ENCODE data around the gene COPA.

Gene COPA

DNA sequence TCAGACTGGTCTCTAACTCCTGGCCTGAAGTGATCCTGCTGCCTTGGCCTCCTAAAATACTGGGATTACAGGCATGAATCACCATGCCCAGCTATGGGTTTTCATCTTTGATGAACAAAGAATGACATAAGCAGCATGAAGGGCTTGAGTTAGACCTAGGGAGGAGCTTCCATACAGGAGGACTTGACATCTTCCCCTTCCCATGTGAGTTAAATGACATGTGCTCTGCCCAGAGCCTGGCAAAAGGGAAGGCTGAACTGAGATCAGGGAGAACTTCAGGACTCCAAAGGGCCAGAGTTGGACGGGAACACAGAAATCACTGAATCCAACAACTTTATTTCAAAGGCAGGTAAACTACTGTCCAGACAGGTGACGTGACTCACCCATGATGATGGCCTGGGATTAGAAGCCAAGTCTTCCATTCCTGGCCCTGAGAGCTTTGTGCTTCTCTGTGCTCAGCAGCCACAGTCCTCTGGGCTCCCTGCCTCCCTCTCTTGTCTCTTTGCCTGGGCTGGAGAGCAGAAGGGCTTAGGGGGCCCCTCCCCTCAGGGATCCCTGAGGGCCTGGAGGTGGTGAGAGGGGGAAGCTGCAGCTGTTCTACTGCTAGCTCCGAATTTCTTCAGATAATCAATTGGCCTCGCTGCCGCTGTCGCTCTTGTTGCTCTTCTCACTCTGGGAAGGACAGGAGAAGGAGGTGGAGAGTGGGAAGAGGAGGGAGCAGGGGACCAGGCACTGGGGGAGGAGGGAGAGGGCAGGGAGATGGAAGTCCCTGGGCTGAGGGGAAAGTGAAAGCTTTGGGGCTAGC, 31.5 kb upstream of the COPA start:
- ATAC-seq, result no peak

DNA sequence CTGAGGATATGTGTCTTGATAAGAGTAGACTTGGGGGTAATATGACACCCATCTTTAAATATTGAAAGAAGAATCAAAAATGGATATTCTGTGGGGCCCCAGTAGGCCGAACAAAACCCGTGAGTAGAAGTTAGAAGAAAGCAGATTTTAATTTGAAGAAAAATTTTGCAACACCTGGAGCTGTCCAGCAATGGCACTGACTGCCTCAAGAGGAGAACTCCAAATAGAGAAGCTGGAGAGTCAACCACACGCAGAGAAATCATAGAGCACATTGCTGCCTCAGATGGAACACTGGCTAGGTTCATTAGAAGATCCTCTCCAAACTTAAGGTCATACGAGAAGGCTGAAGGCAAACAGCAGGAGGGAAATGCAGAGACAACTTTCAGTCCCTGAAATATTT, 30.6 kb upstream of the COPA start:
- no peak for TF ChIP-seq ZFP30 (CRISPR knock-in tag; IDR thresholded peaks at IDR 0.05)
- no peak for TF ChIP-seq ZFP3 (CRISPR knock-in tag; IDR thresholded peaks at IDR 0.05)
- TF ChIP-seq, protein P1, sequence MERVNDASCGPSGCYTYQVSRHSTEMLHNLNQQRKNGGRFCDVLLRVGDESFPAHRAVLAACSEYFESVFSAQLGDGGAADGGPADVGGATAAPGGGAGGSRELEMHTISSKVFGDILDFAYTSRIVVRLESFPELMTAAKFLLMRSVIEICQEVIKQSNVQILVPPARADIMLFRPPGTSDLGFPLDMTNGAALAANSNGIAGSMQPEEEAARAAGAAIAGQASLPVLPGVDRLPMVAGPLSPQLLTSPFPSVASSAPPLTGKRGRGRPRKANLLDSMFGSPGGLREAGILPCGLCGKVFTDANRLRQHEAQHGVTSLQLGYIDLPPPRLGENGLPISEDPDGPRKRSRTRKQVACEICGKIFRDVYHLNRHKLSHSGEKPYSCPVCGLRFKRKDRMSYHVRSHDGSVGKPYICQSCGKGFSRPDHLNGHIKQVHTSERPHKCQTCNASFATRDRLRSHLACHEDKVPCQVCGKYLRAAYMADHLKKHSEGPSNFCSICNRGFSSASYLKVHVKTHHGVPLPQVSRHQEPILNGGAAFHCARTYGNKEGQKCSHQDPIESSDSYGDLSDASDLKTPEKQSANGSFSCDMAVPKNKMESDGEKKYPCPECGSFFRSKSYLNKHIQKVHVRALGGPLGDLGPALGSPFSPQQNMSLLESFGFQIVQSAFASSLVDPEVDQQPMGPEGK (CRISPR knock-in tag; IDR thresholded peaks at IDR 0.05; ENCODE audit: borderline replicate concordance), result no peak
- TF ChIP-seq, protein P2, sequence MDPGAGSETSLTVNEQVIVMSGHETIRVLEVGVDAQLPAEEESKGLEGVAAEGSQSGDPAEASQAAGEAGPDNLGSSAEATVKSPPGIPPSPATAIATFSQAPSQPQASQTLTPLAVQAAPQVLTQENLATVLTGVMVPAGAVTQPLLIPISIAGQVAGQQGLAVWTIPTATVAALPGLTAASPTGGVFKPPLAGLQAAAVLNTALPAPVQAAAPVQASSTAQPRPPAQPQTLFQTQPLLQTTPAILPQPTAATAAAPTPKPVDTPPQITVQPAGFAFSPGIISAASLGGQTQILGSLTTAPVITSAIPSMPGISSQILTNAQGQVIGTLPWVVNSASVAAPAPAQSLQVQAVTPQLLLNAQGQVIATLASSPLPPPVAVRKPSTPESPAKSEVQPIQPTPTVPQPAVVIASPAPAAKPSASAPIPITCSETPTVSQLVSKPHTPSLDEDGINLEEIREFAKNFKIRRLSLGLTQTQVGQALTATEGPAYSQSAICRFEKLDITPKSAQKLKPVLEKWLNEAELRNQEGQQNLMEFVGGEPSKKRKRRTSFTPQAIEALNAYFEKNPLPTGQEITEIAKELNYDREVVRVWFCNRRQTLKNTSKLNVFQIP (CRISPR knock-in tag; IDR thresholded peaks at IDR 0.05; ENCODE audit: borderline replicate concordance, low read depth), result no peak
- TF ChIP-seq ZNF565 (CRISPR knock-in tag; conservative IDR thresholded peaks at IDR 0.05; ENCODE audit: low read depth), result no peak
- TF ChIP-seq CSDC2 (CRISPR knock-in tag; IDR thresholded peaks at IDR 0.05), result no peak
- no peak for TF ChIP-seq ZNF8 (CRISPR knock-in tag; IDR thresholded peaks at IDR 0.05)
- TF ChIP-seq, protein P3, sequence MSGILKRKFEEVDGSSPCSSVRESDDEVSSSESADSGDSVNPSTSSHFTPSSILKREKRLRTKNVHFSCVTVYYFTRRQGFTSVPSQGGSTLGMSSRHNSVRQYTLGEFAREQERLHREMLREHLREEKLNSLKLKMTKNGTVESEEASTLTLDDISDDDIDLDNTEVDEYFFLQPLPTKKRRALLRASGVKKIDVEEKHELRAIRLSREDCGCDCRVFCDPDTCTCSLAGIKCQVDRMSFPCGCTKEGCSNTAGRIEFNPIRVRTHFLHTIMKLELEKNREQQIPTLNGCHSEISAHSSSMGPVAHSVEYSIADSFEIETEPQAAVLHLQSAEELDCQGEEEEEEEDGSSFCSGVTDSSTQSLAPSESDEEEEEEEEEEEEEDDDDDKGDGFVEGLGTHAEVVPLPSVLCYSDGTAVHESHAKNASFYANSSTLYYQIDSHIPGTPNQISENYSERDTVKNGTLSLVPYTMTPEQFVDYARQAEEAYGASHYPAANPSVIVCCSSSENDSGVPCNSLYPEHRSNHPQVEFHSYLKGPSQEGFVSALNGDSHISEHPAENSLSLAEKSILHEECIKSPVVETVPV (CRISPR knock-in tag; IDR thresholded peaks at IDR 0.05), result no peak
- TF ChIP-seq TCF4 (CRISPR knock-in tag; IDR thresholded peaks at IDR 0.05; ENCODE audit: borderline replicate concordance), result no peak
- TF ChIP-seq BACH2 (CRISPR knock-in tag; IDR thresholded peaks at IDR 0.05; ENCODE audit: borderline replicate concordance), result no peak
- no peak for TF ChIP-seq ZC3H10 (CRISPR knock-in tag; IDR thresholded peaks at IDR 0.05)
- TF ChIP-seq TOX (CRISPR knock-in tag; IDR thresholded peaks at IDR 0.05; ENCODE audit: borderline replicate concordance), result no peak
- no peak for TF ChIP-seq OSR1 (CRISPR knock-in tag; IDR thresholded peaks at IDR 0.05)
- no peak for TF ChIP-seq ARNTL (CRISPR knock-in tag; IDR thresholded peaks at IDR 0.05; ENCODE audit: borderline replicate concordance, low read depth)
- no peak for TF ChIP-seq PPARA (CRISPR knock-in tag; IDR thresholded peaks at IDR 0.05; ENCODE audit: borderline replicate concordance)
- no peak for TF ChIP-seq ESRRG (CRISPR knock-in tag; IDR thresholded peaks at IDR 0.05)
- no peak for TF ChIP-seq SNAI2 (CRISPR knock-in tag; IDR thresholded peaks at IDR 0.05)
- TF ChIP-seq, protein P4, sequence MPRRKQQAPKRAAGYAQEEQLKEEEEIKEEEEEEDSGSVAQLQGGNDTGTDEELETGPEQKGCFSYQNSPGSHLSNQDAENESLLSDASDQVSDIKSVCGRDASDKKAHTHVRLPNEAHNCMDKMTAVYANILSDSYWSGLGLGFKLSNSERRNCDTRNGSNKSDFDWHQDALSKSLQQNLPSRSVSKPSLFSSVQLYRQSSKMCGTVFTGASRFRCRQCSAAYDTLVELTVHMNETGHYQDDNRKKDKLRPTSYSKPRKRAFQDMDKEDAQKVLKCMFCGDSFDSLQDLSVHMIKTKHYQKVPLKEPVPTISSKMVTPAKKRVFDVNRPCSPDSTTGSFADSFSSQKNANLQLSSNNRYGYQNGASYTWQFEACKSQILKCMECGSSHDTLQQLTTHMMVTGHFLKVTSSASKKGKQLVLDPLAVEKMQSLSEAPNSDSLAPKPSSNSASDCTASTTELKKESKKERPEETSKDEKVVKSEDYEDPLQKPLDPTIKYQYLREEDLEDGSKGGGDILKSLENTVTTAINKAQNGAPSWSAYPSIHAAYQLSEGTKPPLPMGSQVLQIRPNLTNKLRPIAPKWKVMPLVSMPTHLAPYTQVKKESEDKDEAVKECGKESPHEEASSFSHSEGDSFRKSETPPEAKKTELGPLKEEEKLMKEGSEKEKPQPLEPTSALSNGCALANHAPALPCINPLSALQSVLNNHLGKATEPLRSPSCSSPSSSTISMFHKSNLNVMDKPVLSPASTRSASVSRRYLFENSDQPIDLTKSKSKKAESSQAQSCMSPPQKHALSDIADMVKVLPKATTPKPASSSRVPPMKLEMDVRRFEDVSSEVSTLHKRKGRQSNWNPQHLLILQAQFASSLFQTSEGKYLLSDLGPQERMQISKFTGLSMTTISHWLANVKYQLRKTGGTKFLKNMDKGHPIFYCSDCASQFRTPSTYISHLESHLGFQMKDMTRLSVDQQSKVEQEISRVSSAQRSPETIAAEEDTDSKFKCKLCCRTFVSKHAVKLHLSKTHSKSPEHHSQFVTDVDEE (CRISPR knock-in tag; IDR thresholded peaks at IDR 0.05), result no peak
- TF ChIP-seq ISL1 (CRISPR knock-in tag; IDR thresholded peaks at IDR 0.05), result no peak
- ATAC-seq, result no peak

More for the DNA sequence above, 31.5 kb upstream of the COPA start:
- TF ChIP-seq CSDC2 (CRISPR knock-in tag; IDR thresholded peaks at IDR 0.05) (no peak), ZNF8 (CRISPR knock-in tag; IDR thresholded peaks at IDR 0.05) (no peak), GLIS3 (CRISPR knock-in tag; IDR thresholded peaks at IDR 0.05) (no peak), ISL1 (CRISPR knock-in tag; IDR thresholded peaks at IDR 0.05) (no peak), ZFP30 (CRISPR knock-in tag; IDR thresholded peaks at IDR 0.05) (no peak), ZNF565 (CRISPR knock-in tag; conservative IDR thresholded peaks at IDR 0.05; ENCODE audit: low read depth) (no peak)

DNA sequence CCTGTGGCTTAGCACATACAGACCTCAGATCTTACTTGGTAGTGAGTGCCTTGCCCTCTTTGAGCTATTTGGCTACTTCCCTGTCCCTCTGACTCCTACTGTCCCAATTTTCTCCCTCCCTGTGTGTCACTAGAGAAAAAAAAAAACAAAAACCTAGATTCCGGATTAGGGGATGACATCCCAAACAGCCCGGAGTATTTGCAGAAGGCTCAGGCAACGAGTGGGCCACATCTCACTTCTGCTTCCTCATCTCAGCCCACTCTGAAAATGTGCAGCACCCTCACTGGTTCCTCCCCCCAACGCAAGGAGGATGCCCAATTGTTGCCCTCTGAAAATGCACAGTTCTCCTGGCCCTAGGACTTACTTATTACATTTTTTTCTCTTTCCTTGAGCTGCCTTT, 28.7 kb upstream of the COPA start:
- no peak for ATAC-seq
- TF ChIP-seq SNAI2 (CRISPR knock-in tag; IDR thresholded peaks at IDR 0.05) (no peak), ESRRG (CRISPR knock-in tag; IDR thresholded peaks at IDR 0.05) (no peak), ZNF70 (CRISPR knock-in tag; IDR thresholded peaks at IDR 0.05) (no peak), ZFP30 (CRISPR knock-in tag; IDR thresholded peaks at IDR 0.05) (no peak), OSR1 (CRISPR knock-in tag; IDR thresholded peaks at IDR 0.05) (no peak), ZNF8 (CRISPR knock-in tag; IDR thresholded peaks at IDR 0.05) (no peak), PPARA (CRISPR knock-in tag; IDR thresholded peaks at IDR 0.05; ENCODE audit: borderline replicate concordance) (no peak), TOX (CRISPR knock-in tag; IDR thresholded peaks at IDR 0.05; ENCODE audit: borderline replicate concordance) (no peak), ISL1 (CRISPR knock-in tag; IDR thresholded peaks at IDR 0.05) (no peak), GLIS3 (CRISPR knock-in tag; IDR thresholded peaks at IDR 0.05) (no peak), ZFP3 (CRISPR knock-in tag; IDR thresholded peaks at IDR 0.05) (no peak), ZNF565 (CRISPR knock-in tag; conservative IDR thresholded peaks at IDR 0.05; ENCODE audit: low read depth) (no peak), ARNTL (CRISPR knock-in tag; IDR thresholded peaks at IDR 0.05; ENCODE audit: borderline replicate concordance, low read depth) (no peak), TCF4 (CRISPR knock-in tag; IDR thresholded peaks at IDR 0.05; ENCODE audit: borderline replicate concordance) (no peak), BACH2 (CRISPR knock-in tag; IDR thresholded peaks at IDR 0.05; ENCODE audit: borderline replicate concordance) (no peak), RARB (CRISPR knock-in tag; IDR thresholded peaks at IDR 0.05) (no peak)
- TF ChIP-seq, protein P5, sequence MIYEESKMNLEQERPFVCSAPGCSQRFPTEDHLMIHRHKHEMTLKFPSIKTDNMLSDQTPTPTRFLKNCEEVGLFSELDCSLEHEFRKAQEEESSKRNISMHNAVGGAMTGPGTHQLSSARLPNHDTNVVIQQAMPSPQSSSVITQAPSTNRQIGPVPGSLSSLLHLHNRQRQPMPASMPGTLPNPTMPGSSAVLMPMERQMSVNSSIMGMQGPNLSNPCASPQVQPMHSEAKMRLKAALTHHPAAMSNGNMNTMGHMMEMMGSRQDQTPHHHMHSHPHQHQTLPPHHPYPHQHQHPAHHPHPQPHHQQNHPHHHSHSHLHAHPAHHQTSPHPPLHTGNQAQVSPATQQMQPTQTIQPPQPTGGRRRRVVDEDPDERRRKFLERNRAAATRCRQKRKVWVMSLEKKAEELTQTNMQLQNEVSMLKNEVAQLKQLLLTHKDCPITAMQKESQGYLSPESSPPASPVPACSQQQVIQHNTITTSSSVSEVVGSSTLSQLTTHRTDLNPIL (CRISPR knock-in tag; IDR thresholded peaks at IDR 0.05; ENCODE audit: low read depth), result no peak
- TF ChIP-seq, protein P2 (CRISPR knock-in tag; IDR thresholded peaks at IDR 0.05; ENCODE audit: borderline replicate concordance, low read depth), result no peak
- TF ChIP-seq, protein P3 (CRISPR knock-in tag; IDR thresholded peaks at IDR 0.05), result no peak
